HG03575 (cell line): Measurements from ENCODE around the gene OR6C4.
"Not testable (repeated sequence)": the region's sequence is repeated elsewhere in the genome, so short reads cannot be mapped to it uniquely, and the experiment has no call there.

Experiments used
- ATAC-seq: cut with Tn5 transposase; IDR thresholded peaks from one replicate; pipeline ENCODE4 v1.9.1; 2021; ENCODE audit not compliant: unreplicated experiment, insufficient number of reproducible peaks, low FRiP score; ENCODE audit errors: extremely low read depth

OR6C4 gene

DNA sequence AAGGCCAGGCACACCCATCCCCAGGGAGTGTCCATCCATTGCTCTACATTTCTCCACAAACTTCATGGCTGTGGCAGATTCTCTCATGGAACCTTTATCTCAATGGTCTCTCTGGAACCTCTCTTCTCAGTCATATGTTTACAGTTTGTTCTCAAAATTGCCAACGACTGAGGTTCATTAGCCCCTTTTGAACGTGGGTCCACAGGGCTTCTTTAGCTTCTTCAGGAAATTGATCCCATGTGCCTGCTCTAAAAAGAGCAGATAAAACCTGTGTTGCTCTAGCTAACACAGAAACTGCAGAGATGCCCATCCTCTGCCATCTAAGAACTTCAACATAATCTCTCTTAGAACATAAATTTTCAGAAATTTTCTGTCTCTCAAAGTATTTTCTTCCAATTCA lies at the start of gene OR6C4:
OR6C4 (plus strand) TSS at position 301 of the 400 bp plus-strand sequence. CDS start 1,625 bp downstream, outside the sequence.
- ATAC-seq, result no peak

DNA sequence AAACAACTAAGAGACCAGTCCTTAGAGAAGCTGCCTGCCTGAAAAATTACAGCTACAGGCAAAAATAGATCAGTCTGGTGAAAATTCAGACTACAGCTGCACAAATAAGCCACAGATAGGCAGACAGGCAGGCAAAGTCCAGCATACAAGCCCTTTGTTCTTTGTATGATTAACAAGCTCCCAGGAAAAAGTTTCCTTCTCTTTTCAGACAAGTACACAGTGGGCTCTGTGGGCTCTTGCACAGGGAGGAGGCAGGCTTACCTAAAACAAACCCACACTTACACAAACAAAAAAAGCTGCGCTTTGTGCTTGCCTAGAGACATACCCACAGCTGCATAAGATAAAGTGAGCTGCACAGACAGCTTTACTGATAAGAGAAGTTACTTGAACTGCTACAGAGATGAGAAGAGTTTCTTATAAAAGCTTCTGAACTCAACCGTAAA lies 49.6 kb upstream of the OR6C4 start:
- ATAC-seq, result no peak

DNA sequence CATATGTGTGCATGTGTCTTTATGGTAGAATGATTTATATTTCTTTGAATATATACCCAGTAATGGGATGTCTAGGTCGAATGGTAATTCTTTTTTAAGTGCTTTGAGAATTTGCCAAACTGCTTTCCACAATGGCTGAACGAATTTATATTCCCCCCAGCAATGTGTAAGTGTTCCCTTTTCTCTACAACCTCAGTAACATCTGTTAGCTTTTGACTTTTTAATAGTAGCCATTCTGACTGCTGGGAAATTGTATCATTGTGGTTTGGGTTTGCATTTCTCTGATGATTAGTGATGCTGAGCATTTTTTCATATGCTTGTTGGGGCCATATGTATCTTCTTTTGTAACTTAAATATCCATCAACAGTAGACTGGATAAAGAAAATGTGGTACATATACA lies 47.8 kb upstream of the OR6C4 start:
- no peak for ATAC-seq

DNA sequence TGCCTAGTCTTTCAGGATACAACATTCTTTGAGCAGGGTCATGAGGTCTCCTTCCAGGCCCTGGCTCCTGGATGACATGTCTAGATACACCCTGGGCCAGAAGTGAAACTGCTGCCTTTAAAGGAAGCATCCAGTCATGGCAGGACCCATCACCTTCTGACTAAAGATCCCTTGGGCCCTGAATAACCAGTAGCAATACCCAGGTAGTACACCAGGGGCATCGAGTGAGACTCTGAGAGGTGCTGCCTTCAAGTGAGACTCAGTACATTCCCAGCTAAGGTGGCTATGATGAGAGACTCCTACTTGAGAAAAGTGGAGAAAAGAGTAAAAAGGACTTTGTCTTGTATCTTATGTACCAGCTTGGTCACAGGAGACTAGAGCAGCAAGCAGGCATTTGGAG lies 33.7 kb upstream of the OR6C4 start:
- ATAC-seq, result no peak

DNA sequence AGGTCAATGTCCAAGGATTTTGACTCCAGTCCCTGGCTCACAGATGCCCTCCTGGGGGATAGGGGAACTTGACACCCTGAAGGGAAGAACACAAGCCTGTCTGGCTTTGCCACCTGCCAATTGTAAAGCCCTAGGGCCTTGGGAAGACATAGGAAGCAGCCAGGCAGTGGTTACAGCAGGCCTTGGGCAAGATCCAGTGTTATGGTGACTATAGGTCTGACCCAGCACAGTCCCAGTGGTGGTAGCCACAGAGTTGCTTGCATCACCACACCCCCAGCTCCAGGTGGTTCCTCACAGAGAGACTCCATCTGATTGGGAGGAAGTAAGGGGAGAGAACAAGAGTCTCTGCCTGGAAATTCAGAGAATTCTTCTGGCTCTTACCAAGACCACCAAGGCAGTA lies 33.0 kb upstream of the OR6C4 start:
- no peak for ATAC-seq

DNA sequence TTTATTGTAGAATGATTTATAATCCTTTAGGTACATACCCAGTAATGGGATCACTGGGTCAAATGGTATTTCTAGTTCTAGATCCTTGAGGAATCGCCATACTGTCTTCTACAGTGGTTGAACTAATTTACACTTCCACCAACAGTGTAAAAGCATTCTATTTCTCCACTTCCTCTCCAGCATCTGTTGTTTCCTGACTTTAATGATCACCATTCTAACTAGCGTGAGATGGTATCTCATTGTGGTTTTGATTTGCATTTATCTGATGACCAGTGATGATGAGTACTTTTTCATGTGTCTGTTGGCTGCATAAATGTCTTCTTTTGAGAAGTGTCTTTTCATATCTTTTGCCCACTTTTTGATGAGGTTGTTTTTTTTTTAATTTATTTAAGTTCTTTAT lies 1.2 kb upstream of the OR6C4 start:
- ATAC-seq, result not testable (repeated sequence)

DNA sequence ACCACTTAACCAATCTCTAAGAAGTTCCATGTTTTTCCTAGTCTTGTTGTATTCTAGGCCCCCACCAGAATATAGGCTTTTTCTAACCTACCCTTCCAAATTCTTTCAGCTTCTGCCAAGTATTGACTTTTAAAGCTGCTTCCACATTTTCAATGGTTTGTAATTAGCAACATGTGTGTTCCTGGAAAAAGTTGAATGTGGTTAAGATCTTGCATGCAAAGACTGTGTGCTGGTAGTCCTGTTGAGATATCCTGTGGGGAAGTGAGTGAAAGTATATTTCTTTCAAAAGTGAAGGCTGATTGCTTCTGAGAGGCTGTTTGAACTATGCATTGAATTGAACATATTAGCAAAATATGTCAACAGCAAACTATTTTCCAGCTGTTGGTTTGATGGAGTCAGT lies 646 bp upstream of the OR6C4 start:
- ATAC-seq, result no peak

DNA sequence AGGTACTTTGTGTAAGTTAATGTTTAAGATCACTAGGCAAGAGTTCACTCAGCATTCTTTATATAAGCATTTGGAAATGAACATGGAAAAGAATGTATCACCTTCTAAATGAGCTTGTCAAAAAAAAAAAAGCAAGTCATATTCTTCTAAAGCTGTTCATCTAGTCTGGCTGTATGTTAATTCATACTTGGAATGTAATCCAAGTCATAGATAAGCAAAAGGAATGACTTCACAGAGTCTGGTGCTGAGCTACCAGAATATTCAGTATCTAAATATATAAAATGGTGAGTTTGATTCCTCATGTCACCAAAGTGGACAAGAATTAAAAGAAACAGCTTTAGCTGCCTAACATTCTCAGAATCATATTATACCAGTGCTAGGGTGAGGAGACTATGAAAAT lies 4.9 kb downstream of the OR6C4 start:
- no peak for ATAC-seq

DNA sequence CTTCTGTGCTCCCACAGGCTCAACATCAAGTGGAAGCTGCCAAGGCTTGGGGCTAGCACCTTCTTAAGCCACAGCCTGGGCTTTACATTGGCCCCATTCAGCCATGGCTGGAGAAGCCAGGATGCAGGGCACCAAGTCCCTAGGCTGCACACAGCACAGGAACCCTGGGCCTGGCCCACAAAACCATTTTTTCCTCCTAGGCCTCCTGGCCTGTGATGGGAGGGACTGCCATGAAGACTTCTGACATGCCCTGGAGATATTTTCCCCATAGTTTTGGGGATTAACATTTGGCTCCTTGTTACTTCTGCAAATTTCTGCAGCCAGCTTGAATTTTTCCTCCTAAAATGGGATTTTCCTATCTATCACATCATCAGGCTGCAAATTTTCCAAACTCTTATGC lies 20.7 kb downstream of the OR6C4 start:
- not testable (repeated sequence) for ATAC-seq

DNA sequence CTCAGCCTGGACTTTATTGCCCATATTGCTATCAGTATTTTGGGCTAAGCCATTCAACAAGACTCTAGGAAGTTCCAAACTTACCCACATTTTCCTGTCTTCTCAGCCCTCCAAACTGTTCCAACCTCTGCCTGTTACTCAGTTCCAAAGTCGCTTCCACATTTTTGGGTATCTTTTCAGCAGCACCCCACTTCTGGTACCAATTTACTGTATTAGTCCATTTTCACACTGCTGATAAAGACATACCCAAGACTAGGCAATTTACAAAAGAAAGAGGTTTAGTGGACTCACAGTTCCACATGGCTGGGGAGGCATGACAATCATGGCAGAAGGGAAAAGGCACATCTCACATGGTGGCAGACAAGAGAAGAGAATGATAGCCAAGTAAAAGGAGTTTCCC lies 21.3 kb downstream of the OR6C4 start:
- ATAC-seq, result not testable (repeated sequence)

DNA sequence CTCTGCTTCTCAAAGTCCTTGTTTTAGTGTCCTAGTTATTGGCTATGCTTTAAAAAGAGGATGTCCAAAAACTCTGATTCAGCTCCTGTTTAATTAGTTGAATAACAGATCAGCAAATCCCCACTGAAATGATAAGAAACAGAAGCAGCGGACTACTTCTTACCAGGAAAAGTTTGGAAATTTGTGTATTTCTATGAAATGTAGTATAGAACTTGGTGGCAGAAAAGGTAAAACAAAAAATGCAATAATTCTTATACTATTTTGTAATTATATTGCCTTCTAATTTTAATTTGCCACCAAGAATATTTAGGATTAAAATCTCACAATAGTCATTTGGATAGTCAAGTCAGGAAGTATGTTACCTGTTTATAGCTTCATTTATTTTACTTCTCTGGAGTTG lies 22.8 kb downstream of the OR6C4 start, which contains the start of gene OR2AP1:
OR2AP1 (plus strand) TSS at position 301 of the 400 bp plus-strand sequence. CDS start 1,947 bp downstream, outside the sequence.
- ATAC-seq, result no peak

DNA sequence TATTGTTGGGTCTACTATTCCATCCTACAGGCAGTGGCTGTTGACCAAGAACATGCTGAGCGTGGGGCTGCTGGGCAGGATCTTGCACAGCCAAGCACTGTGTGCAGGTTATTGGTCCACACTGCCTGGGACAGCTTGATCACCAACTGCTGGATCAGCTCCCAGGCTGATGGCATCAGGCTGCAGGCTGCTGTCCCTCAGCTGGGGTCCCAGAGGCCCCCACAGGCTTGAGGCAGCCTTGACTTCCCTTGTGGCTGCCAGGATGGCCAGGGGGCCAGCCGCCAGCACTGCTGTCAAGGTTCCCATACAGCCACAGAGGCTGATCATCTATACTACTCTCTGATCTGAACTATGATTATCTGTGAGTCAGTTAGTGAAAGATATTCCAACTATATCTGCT lies 32.7 kb downstream of the OR6C4 start:
- no peak for ATAC-seq

DNA sequence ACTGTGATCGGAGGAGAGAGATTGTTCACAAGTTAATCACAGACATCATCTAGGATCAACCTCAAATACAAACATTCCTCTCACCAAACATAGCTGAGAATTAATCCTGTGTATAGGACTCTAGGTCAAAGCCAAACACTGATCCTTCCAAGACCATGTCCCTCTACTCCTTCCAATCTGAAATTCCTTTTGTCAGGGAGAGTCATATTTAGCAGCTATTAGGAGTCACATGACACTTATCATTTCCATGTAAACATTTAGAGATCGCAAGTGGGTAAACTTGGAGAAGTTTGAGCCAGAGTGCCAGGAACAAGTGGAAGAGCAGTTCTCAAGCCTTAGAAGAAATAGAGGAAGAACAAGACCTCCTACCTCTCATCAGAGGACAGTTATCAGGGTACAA lies 36.4 kb downstream of the OR6C4 start:
- ATAC-seq, result no peak

DNA sequence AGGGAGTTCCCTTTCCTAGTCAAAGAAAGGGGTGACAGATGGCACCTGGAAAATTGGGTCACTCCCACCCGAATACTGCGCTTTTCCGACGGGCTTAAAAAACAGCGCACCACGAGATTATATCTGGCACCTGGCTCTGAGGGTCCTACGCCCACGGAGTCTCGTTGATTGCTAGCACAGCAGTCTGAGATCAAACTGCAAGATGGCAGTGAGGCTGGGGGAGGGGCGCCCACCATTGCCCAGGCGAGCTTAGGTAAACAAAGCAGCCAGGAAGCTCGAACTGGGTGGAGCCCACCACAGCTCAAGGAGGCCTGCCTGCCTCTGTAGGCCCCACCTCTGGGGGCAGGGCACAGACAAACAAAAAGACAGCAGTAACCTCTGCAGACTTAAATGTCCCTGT lies 40.8 kb downstream of the OR6C4 start:
- ATAC-seq, result not testable (repeated sequence)
